HG02678 (cell line): ENCODE measurements around the gene RCVRN.

Experiments used
- ATAC-seq: cut with Tn5 transposase; IDR thresholded peaks from one replicate; pipeline ENCODE4 v1.9.1; 2021; ENCODE audit warnings: mild to moderate bottlenecking, moderate library complexity; ENCODE audit not compliant: unreplicated experiment

Gene RCVRN

DNA sequence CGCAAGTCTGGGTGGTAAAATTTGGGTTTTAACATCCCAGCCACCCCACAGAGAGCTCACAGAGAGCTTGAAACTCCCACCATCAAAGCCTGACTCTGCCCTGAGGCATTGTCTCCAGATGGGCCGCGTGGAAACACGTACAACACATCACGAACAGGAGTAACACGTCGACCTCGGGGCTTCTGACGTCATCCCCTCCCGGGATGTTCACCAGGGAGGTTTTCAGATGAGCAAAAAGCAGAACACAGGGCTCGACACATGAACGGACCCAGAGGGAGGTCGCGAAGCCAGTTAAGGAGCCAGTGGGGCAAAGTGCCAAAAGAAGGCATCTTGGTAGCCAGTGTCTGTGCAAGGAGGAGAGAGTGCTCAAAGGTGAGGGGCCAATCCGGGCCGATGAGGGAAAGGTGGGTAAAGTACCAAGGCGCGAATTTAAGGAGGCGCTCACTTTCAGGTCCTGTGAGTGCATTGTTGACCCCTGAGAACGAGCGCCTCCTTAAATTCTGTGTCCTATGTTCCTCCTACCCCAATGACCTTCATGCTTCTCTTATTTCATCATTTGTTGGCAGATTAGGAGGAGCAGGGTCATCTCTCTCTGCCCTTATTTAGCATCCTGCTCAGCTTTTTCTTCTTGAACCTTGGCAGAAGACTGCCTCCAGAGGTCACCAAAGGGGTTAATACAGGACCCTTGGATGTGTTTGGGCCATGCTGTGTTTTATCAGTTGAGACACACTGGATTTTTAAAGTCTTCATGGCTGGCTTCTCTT, 5.6 kb downstream of the RCVRN start:
- no peak for ATAC-seq

DNA sequence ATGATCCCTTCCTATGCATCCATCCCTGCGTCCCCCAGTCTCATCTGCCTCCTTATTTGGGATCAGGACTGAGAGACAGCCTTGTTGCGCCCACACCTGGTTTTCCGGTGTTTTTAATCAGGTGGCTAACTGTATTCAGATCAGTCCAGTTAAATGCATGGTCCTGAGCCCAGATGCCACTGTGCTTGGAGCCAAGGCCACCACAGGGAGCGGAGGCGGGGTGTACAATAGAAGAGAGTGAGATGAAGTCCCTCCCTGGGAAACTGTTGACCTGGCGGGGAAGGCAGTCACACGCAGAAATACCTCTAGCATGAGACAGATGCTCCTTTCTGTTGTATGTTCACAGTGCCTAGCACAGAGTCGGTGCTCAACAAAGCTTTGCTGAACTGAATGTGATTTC, 6.3 kb downstream of the RCVRN start:
- ATAC-seq = no peak

DNA sequence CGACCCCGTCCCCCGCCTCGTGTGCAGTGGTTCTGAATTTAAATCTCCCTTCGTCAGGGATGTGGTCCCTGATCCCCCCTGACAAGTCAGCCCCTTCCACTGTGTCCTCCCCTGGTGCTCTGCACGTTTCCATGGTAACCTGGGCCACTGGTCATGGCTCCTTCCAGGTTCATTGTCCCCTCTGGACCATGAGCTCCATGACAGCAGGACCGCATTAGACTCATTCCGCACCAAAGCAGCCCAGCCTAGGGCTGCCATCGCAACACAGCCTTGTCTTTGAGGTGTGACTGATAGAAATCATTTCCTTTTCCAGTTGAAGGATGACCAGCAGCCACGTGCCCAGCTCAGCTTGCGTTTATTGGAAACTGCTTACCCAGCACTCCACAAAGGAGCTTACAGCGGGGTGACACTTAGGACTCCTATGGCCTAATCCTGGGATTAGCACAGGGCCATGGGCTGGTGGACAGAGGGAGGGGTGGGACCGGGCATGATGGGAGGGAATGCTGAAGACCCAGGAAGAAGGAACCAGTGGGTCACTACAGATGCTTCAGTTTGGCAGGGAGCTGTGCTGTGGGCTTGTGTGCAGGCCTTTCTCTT, 7.6 kb downstream of the RCVRN start:
- no peak for ATAC-seq

DNA sequence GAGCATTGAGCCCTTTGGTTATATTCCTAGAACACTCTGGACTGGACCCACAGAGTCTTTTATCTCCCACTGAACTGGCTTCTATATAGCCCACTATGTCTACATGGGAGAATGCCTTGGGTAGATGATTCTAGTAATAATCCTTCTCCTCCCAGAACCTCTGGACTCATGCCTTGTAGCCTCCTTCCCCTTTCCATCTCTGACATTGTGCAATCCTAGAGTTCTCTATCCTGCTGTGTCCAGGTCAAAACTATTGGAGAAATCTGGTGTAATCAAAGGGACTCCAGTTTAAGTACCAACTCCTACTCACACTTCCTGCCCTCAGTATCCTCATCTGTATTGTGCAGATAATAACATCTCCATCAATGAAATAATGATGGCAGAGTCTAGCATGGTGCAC, 9.1 kb downstream of the RCVRN start:
- ATAC-seq = no peak

DNA sequence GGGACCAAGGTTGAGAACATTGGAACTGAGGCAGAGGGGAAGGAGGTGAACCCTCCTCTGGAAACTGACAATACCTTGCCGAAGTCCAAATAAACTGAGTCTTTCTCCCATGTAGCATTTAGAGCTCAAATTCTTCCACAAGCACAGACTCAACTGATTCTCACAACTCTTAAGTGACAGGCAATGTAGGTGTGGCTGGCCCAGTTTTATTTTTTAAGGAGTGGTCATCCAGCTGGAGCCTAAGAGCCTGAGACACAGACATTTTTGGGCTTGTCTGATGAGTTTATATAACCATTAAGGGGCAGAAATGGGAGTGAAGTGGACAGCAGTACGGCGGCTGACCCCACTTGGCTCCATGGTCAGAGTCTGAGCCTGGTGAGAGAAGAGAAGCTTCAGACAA, 10.8 kb downstream of the RCVRN start:
- no peak for ATAC-seq

GRCh38 chr17:9893411-9894012, 11.6 kb downstream of the RCVRN start:
- no peak for ATAC-seq

GRCh38 chr17:9890124-9890523, 14.9 kb downstream of the RCVRN start:
- ATAC-seq = no peak

- ATAC-seq = no peak
Observed at GRCh38 chr17:9887508-9887907, 17.6 kb downstream of the RCVRN start.

DNA sequence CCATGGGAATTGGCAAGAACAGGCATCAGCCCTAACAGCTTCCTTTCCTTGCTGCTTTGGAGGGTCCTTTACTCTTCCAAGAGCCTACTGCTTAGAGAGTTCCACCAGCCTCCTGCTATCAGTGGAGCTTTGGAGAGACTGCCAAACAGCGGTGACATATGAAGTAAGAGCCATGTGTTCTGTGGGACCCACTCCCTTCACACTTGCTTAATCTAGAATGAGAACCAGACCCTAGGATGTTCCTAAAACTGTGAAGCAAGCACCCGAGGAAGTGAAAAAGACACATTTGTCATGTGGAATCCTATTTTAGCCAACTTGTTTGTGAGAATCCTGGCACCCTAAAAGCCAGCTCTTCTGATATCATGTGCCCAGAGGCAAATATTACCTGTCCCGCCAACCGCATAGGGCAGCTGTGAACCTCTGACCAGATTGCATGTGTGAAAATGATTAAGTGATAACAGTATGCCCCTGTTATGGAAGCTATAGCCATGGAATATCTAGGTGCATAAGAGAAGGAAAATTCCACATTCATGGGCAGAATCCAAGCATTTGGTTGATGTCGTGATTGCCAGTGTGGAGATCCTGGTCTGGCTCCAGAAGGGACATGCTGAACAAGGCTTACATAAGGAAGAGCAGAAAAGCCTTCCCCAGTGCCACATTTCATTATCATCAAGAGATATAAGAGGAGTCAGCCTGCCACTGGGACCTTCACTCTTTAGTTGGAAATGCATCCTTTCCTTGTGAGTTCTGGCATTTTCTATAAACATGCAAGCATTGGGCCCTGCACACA, 18.7 kb downstream of the RCVRN start:
- ATAC-seq = no peak

- no peak for ATAC-seq
Observed at GRCh38 chr17:9883451-9883850, 21.6 kb downstream of the RCVRN start.

DNA sequence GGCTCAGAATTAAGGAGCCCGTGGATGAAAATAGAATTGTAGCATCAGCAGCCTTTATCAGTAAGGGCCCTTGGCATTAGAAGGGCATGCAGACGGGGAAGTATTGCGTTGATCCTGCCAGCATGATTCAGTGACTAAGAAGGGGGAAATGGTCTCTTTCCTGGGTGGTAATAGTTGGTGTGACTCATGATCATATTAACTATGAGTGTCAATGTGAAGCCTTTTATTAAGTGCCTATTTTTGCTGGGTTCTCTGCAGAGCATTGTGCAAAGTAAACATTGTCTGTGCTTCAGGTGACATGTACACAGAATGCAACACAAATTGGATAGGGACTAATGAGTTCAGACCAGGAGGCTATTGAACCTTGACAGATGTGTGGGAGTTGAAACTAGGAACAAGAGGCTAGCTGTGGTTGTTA, 24.5 kb downstream of the RCVRN start:
- ATAC-seq = no peak

DNA sequence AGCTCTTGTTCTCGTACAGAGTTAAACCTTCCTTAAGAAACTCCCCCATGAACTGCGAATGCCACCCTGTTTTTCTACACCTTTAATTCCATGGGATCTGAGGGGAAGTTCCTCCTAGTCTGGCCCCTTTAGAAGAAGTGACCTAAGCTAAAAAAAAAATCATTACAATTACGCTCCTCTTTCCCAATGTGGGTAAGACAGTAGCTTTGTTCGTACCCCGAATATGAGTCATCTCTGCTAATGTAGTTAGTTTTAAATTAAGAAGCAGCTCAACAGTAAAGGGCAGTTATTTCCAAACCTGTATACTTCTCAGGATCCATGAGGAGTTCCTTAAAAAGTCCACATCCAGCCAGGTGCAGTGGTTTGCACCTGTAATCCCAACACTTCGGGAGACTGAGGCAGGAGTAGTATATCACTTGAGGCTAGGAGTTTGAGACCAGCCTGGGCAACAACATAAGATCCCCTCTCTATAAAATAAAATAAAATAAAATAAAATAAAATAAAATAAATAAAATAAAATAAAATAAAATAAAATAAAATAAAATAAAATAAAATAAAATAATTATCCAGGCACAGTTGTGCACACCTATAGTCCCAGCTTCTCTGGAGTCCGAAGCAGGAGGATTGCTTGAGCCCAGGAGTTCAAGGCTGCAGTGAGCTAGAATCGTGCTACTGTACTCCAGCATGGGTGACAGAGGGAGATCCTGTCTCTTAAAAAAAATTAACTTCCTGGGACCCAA, 26.1 kb downstream of the RCVRN start:
- no peak for ATAC-seq

DNA sequence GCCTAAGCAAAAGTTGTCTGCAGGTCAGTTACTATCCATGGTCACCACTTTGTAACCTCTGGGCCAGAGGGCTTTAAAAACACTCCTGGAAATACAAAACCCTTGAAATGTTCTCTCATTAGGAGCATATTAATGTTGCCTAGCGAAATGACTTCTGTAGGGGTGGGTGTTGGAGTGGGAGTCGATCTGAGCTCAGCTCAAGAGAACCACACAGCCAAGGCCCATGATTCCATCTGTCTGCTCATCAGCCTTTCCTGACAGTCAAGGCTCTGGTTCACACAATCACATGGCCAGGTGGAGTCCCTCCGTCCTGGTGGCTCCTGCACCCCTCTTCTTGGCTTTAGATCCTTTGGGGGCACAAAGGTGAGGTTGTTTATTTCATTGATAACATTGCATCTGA, 26.7 kb downstream of the RCVRN start:
- ATAC-seq = no peak

GRCh38 chr17:9875441-9875840, 29.6 kb downstream of the RCVRN start:
- no peak for ATAC-seq

DNA sequence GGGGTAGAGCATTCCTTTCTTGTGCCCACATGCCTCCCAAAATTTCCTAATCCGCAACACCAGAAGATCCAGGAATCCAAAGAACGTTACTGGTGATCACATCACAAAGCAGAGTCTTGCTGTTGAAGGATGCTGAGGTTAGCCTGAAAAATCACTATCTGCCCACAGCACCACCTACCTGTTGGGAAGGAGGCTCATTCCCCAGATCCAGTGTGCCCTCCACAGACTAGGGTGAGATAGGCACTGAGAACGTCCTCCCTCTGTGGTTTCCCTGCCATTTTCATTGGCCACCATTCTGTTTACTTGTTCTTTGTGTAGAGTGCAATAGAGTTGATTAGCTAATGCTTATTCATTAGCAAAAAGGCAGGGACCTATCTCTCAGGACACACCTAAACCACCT, 30.3 kb downstream of the RCVRN start:
- ATAC-seq = no peak

DNA sequence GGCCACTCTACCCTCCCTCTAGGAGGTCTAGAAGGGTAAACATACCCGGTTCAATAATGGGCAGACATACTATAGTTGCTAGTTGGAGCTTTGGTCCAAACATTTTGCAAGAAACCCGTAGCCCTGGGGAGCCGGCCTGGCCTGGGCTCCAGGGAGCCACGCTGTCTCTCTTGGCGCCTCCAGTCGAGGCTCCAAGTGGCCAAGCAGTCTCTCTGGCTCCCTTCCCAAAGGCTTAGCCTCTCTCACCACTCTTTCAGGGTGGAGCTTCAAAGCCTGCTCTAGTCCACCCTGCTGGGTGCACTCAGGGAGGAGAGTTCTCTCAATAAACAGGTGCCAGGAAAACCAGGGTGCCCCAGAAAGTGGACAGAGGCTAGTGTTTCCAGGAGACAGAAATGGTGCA, 32.2 kb downstream of the RCVRN start:
- ATAC-seq = no peak

GRCh38 chr17:9868552-9868951, 36.5 kb downstream of the RCVRN start:
- no peak for ATAC-seq

DNA sequence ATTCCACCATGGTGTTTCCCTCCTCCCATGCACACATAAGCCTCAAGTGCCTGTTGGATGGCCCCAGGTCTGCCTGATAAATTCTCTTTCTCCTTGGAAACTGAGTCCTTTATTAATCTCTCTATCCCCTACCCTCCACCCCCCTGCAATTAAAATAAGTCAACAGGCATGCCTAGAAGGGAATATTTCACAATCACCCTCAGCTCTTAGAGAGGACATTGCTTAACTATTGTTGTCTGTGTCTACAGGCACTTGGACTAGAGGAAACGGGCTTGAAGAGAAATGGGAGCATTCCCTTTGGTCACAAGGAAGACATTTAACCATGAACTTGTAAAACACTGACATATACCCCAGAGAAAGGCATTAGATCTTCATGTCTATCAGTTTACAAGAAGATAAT, 39.5 kb downstream of the RCVRN start:
- no peak for ATAC-seq

GRCh38 chr17:9862949-9863348, 42.1 kb downstream of the RCVRN start:
- no peak for ATAC-seq

DNA sequence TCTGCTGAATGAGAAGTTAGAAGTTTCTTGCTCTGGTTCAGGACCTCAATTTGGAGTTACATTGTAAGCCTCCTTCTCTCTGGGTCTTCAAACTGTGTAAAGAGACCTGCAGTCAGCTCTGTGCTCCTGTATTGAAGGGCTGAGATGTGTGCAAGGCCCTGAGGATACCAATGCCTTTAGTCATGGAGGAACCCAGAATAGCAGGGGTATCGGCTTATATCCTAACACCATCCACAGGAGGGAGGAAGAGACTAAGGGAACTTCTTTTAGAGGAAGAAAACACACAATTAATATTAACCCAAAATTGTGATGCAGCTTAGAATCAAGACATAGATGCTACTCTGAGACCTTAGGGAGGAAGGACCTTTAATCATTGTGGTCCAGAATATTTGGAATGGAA, 42.9 kb downstream of the RCVRN start:
- ATAC-seq = no peak

DNA sequence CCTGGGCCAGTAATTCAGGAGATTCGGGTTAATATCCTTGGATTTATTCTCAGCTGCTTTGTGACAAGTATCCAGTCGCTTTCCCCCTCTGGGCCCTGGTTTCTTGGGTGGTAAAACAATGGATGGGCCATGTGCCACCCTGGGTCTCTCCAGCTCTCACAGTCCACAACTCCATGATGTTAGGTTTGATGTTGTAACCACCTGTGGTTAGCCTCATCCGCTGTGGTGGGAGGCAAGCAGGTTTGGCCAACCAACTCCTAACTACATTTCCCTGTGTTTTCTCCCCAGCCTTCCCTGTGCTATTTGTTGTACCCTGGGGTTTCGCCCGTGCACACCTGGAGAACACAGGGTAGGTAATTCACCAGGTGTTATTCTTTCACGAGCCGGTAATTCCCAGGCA, 44.2 kb downstream of the RCVRN start:
- no peak for ATAC-seq
